ENCODE results near the gene ZNF169. TPM values are rescaled to one million over a fixed set of nuclear protein-coding genes. Genes with fewer than 3 reads are reported as not detected.
"Not testable (repeated sequence)": the region's sequence is repeated elsewhere in the genome, so short reads cannot be mapped to it uniquely, and the experiment has no call there.

The ZNF169 gene
- total and polyA plus RNA-seq, 5 donors, result 2.3 to 3.2 (median 2.6) TPM

GRCh38 chr9:94322342-94322940, 63.3 kb downstream of the ZNF169 start:
- intact Hi-C loops (cut with DNase I); H3K27me3 ChIP-seq (ENCODE audit: control insufficient read depth, insufficient read depth); H3K4me3 ChIP-seq (ENCODE audit: low read length); H3K27ac ChIP-seq (ENCODE audit: low read length); DNase-seq; H3K4me1 ChIP-seq (ENCODE audit: control insufficient read depth, insufficient read depth, low read length); H3K9me3 ChIP-seq (ENCODE audit: control insufficient read depth, low read length): not testable (repeated sequence)
- 70% methylated on average over 8 of the region's 9 CpGs for WGBS
- peak in 1 of 2 donors; percentile 71 for ATAC-seq

- 91% methylated on average over 13 of the region's 18 CpGs for WGBS
- H3K27me3 ChIP-seq (ENCODE audit: control insufficient read depth, insufficient read depth); H3K9me3 ChIP-seq (ENCODE audit: control insufficient read depth, low read length); intact Hi-C loops (cut with DNase I); H3K4me1 ChIP-seq (ENCODE audit: control insufficient read depth, insufficient read depth, low read length); H3K4me3 ChIP-seq (ENCODE audit: low read length); ATAC-seq; H3K27ac ChIP-seq (ENCODE audit: low read length): not testable (repeated sequence)
- peak in 1 of 3 donors; percentile 18 for DNase-seq
Measured at GRCh38 chr9:94323153-94323798, 64.2 kb downstream of the ZNF169 start.

GRCh38 chr9:94325583-94325982, 66.5 kb downstream of the ZNF169 start:
- H3K27me3 ChIP-seq (ENCODE audit: control insufficient read depth, insufficient read depth); ATAC-seq; H3K4me3 ChIP-seq (ENCODE audit: low read length); H3K4me1 ChIP-seq (ENCODE audit: control insufficient read depth, insufficient read depth, low read length); H3K9me3 ChIP-seq (ENCODE audit: control insufficient read depth, low read length); intact Hi-C loops (cut with DNase I); H3K27ac ChIP-seq (ENCODE audit: low read length): not testable (repeated sequence)
- DNase-seq, result peak in 1 of 3 donors; percentile 29
- 84% methylated on average over 15 of the region's 16 CpGs for WGBS

- intact Hi-C loops (cut with DNase I); ATAC-seq; H3K27ac ChIP-seq (ENCODE audit: low read length); H3K4me3 ChIP-seq (ENCODE audit: low read length); H3K9me3 ChIP-seq (ENCODE audit: control insufficient read depth, low read length); DNase-seq; H3K4me1 ChIP-seq (ENCODE audit: control insufficient read depth, insufficient read depth, low read length); H3K27me3 ChIP-seq (ENCODE audit: control insufficient read depth, insufficient read depth): not testable (repeated sequence)
- 82% methylated on average over 2 of the region's 5 CpGs for WGBS
Measured at GRCh38 chr9:94328544-94328943, 69.4 kb downstream of the ZNF169 start, which contains the start of gene NUTM2F. NUTM2F (minus strand) TSS chr9:94328644; CDS start chr9:94328623, 21 bp downstream.

- intact Hi-C loops (cut with DNase I); H3K4me1 ChIP-seq (ENCODE audit: control insufficient read depth, insufficient read depth, low read length); H3K4me3 ChIP-seq (ENCODE audit: low read length); ATAC-seq; DNase-seq; H3K9me3 ChIP-seq (ENCODE audit: control insufficient read depth, low read length); H3K27me3 ChIP-seq (ENCODE audit: control insufficient read depth, insufficient read depth); H3K27ac ChIP-seq (ENCODE audit: low read length): not testable (repeated sequence)
- WGBS, result 80% methylated on average over 4 of the region's 4 CpGs
Measured at GRCh38 chr9:94336445-94336844, 77.3 kb downstream of the ZNF169 start.

GRCh38 chr9:94338723-94339122, 79.6 kb downstream of the ZNF169 start:
- H3K4me3 ChIP-seq (ENCODE audit: low read length); H3K4me1 ChIP-seq (ENCODE audit: control insufficient read depth, insufficient read depth, low read length); intact Hi-C loops (cut with DNase I); ATAC-seq; H3K27me3 ChIP-seq (ENCODE audit: control insufficient read depth, insufficient read depth); H3K27ac ChIP-seq (ENCODE audit: low read length); DNase-seq; H3K9me3 ChIP-seq (ENCODE audit: control insufficient read depth, low read length): not testable (repeated sequence)
- WGBS, result 49% methylated on average over 7 of the region's 7 CpGs

GRCh38 chr9:94339657-94340056, 80.6 kb downstream of the ZNF169 start:
- H3K27me3 ChIP-seq (ENCODE audit: control insufficient read depth, insufficient read depth); ATAC-seq; H3K4me3 ChIP-seq (ENCODE audit: low read length); H3K27ac ChIP-seq (ENCODE audit: low read length); H3K4me1 ChIP-seq (ENCODE audit: control insufficient read depth, insufficient read depth, low read length); H3K9me3 ChIP-seq (ENCODE audit: control insufficient read depth, low read length); DNase-seq; intact Hi-C loops (cut with DNase I): not testable (repeated sequence)
- 93% methylated on average over 6 of the region's 6 CpGs for WGBS

GRCh38 chr9:94340750-94341149, 81.7 kb downstream of the ZNF169 start:
- H3K4me3 ChIP-seq (ENCODE audit: low read length); H3K27ac ChIP-seq (ENCODE audit: low read length); DNase-seq; H3K27me3 ChIP-seq (ENCODE audit: control insufficient read depth, insufficient read depth); intact Hi-C loops (cut with DNase I); H3K4me1 ChIP-seq (ENCODE audit: control insufficient read depth, insufficient read depth, low read length); H3K9me3 ChIP-seq (ENCODE audit: control insufficient read depth, low read length): not testable (repeated sequence)
- peak in 1 of 2 donors; percentile 14 for ATAC-seq
- 94% methylated on average over 5 of the region's 6 CpGs for WGBS

GRCh38 chr9:94341703-94342102, 82.6 kb downstream of the ZNF169 start:
- H3K4me3 ChIP-seq (ENCODE audit: low read length); H3K27ac ChIP-seq (ENCODE audit: low read length); H3K9me3 ChIP-seq (ENCODE audit: control insufficient read depth, low read length); H3K27me3 ChIP-seq (ENCODE audit: control insufficient read depth, insufficient read depth); ATAC-seq; DNase-seq; intact Hi-C loops (cut with DNase I); H3K4me1 ChIP-seq (ENCODE audit: control insufficient read depth, insufficient read depth, low read length): not testable (repeated sequence)
- WGBS, result 81% methylated on average over 2 of the region's 2 CpGs

- H3K9me3 ChIP-seq (ENCODE audit: control insufficient read depth, low read length); ATAC-seq; H3K4me1 ChIP-seq (ENCODE audit: control insufficient read depth, insufficient read depth, low read length); H3K4me3 ChIP-seq (ENCODE audit: low read length); H3K27me3 ChIP-seq (ENCODE audit: control insufficient read depth, insufficient read depth); DNase-seq; H3K27ac ChIP-seq (ENCODE audit: low read length); intact Hi-C loops (cut with DNase I): not testable (repeated sequence)
- WGBS, result 94% methylated on average over 16 of the region's 16 CpGs
Measured at GRCh38 chr9:94347451-94347850, 88.4 kb downstream of the ZNF169 start.

GRCh38 chr9:94348754-94349153, 89.7 kb downstream of the ZNF169 start:
- DNase-seq, ATAC-seq: not testable (repeated sequence)
- WGBS, result no CpG with 5 or more reads among the region's 3 CpGs

More at GRCh38 chr9:94348754-94349153, 89.7 kb downstream of the ZNF169 start:
- H3K9me3 ChIP-seq (ENCODE audit: control insufficient read depth, low read length); H3K27me3 ChIP-seq (ENCODE audit: control insufficient read depth, insufficient read depth); H3K4me1 ChIP-seq (ENCODE audit: control insufficient read depth, insufficient read depth, low read length); intact Hi-C loops (cut with DNase I); H3K4me3 ChIP-seq (ENCODE audit: low read length); H3K27ac ChIP-seq (ENCODE audit: low read length): not testable (repeated sequence)
